ENCODE measurements around the gene PAK1. TPM values are rescaled to one million over a fixed set of nuclear protein-coding genes. Genes with fewer than 3 reads are reported as not detected.

Gene PAK1
- total and polyA plus RNA-seq, 2 donors: 26.2 to 46.6 TPM

DNA sequence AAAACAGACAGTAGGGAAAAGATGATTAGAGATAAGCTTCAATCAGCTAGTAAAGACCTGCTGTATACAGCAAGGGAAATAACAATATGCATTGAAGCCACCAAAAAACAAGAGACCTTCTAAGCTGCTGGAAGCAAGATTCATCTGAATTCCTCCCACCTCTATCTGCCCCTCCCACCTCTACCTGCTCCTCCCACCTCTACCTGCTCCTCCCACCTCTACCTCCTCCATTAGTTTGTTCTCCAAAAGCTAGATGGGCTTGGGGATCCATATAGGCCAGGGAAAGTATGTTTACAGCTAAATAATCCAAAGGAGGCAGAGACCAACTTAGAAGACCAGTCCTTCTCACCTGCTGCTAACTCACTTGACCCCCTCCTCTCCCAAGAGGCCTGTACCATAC is 33.2 kb downstream of the PAK1 start:
- H3K36me3 ChIP-seq (ENCODE audit: insufficient read depth): no peaks in the 10 kb centered on the region

DNA sequence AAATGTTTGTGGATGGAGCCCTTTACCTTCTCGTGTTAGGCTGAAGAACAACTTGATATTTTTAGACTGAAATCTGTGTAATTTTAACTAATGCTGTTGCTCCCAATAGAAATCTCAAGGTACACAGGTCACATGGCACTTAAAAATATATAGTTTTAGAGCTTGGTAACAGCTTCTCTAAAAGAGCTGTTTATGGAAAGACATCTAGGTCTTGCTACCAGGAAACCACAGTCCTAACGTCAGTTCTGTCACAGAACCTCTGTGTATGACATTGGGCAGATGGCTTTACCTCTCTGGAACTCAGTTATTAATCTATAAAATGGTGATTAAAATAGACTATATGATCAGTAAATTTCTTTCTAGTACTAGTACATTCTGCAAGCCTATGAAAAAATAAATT is 35.4 kb downstream of the PAK1 start:
- no peak overlapping the region for H3K4me3 ChIP-seq (ENCODE audit: low read depth, low read length)
- WGBS: 82% methylated on average over 2 of the region's 2 CpGs
- no peak for DNase-seq (ENCODE audit: extremely low spot score)

More for the DNA sequence above, 33.2 kb downstream of the PAK1 start:
- Histone ChIP-seq H3K4me1 (ENCODE audit: insufficient read depth) (peaks cover 1% of the 10 kb centered on the region), H3K27ac (ENCODE audit: low read depth) (no peak overlapping the region), H3K4me3 (ENCODE audit: low read depth, low read length) (no peak overlapping the region)
- DNase-seq (ENCODE audit: extremely low spot score): no peak

GRCh38 chr11:77436969-77437368 is 36.9 kb downstream of the PAK1 start:
- no peak overlapping the region for H3K27ac ChIP-seq (ENCODE audit: low read depth)
- no peak overlapping the region for H3K4me3 ChIP-seq (ENCODE audit: low read depth, low read length)
- H3K36me3 ChIP-seq (ENCODE audit: insufficient read depth): no peaks in the 10 kb centered on the region
- H3K4me1 ChIP-seq (ENCODE audit: insufficient read depth): peaks cover 1% of the 10 kb centered on the region
- WGBS: 42% methylated on average over 1 of the region's 1 CpG
- no peak for DNase-seq (ENCODE audit: extremely low spot score)

More for the DNA sequence above, 35.4 kb downstream of the PAK1 start:
- H3K4me1 ChIP-seq (ENCODE audit: insufficient read depth): peaks cover 1% of the 10 kb centered on the region
- H3K27ac ChIP-seq (ENCODE audit: low read depth): no peak overlapping the region
- H3K36me3 ChIP-seq (ENCODE audit: insufficient read depth): no peaks in the 10 kb centered on the region

GRCh38 chr11:77436506-77436905 is 37.4 kb downstream of the PAK1 start:
- 51% methylated on average over 1 of the region's 1 CpG for WGBS
- DNase-seq (ENCODE audit: extremely low spot score): no peak
- Histone ChIP-seq H3K36me3 (ENCODE audit: insufficient read depth) (no peaks in the 10 kb centered on the region), H3K4me3 (ENCODE audit: low read depth, low read length) (no peak overlapping the region), H3K4me1 (ENCODE audit: insufficient read depth) (peaks cover 1% of the 10 kb centered on the region), H3K27ac (ENCODE audit: low read depth) (no peak overlapping the region)

DNA sequence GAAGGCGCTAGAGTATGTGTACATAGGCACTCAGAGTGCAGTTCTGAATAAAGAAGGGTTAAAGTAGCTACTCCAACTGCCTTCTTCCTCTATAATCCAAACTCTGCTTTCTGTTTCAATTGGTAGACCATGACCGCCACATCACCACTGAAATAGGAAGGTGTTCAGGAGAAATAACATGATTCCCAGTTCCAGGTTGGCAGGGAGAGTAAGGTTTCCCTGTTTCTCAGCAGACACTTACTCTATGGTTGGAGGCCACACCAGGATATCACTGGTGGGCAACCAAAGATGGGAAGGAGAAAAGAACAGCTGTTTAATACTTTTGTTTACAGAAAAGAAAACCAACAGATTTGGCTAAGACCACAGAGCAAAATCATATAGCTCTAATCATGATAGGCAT is 37.9 kb downstream of the PAK1 start:
- no peak for DNase-seq (ENCODE audit: extremely low spot score)
- Histone ChIP-seq H3K27ac (ENCODE audit: low read depth) (no peak overlapping the region), H3K36me3 (ENCODE audit: insufficient read depth) (no peaks in the 10 kb centered on the region), H3K4me1 (ENCODE audit: insufficient read depth) (peaks cover 1% of the 10 kb centered on the region), H3K4me3 (ENCODE audit: low read depth, low read length) (no peak overlapping the region)
- 97% methylated on average over 2 of the region's 2 CpGs for WGBS

DNA sequence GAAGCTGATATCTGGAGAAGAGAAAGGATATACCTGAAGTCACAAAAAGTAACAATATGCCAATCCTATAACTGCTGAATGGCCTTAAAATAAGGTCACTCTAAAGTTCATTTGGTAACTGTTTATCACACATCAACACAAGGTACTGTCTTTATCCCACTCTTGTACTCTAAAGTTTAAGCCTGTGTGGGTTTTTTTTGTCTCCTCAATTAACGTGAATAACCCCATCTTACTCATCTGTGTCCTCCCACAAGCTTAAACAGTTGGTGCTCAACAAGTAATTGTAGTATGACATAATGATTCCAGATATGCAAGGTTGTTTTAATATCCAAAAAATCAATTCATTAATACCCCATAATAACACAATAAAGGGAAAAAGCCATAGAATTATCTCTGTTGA is 42.1 kb downstream of the PAK1 start:
- no peaks in the 10 kb centered on the region for H3K36me3 ChIP-seq (ENCODE audit: insufficient read depth)
- WGBS: 76% methylated on average over 1 of the region's 1 CpG
- H3K27ac ChIP-seq (ENCODE audit: low read depth): no peak overlapping the region
- no peak overlapping the region for H3K4me3 ChIP-seq (ENCODE audit: low read depth, low read length)
- DNase-seq (ENCODE audit: extremely low spot score): no peak
- H3K4me1 ChIP-seq (ENCODE audit: insufficient read depth): no peaks in the 10 kb centered on the region

DNA sequence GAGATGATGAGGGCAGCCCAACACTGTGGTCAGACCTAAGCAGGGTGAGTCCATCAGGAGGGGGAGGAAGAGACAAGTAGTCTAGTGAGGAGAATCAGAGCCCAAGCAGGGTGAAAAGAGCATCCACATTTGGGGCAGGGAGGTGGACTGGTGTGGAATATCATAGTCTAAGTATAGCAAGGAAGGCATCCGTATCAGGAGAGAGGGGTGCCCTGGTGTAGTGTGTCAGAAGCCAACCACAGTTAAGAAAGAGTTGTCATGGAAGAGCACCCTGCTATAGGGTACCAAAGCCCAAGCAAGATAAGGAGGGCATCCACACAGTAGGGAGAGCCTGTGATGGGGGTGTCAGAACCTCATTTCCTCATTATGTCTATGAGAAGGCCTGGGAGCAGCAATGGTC is 45.3 kb downstream of the PAK1 start:
- H3K36me3 ChIP-seq (ENCODE audit: insufficient read depth): no peaks in the 10 kb centered on the region
- 98% methylated on average over 1 of the region's 1 CpG for WGBS
- H3K27ac ChIP-seq (ENCODE audit: low read depth): no peak overlapping the region
- no peak overlapping the region for H3K4me3 ChIP-seq (ENCODE audit: low read depth, low read length)
- H3K4me1 ChIP-seq (ENCODE audit: insufficient read depth): no peaks in the 10 kb centered on the region
- DNase-seq (ENCODE audit: extremely low spot score): no peak

GRCh38 chr11:77425346-77425745 is 48.5 kb downstream of the PAK1 start:
- Histone ChIP-seq H3K4me3 (ENCODE audit: low read depth, low read length) (no peak overlapping the region), H3K36me3 (ENCODE audit: insufficient read depth) (no peaks in the 10 kb centered on the region), H3K4me1 (ENCODE audit: insufficient read depth) (no peaks in the 10 kb centered on the region), H3K27ac (ENCODE audit: low read depth) (no peak overlapping the region)
- no peak for DNase-seq (ENCODE audit: extremely low spot score)
- WGBS: 88% methylated on average over 4 of the region's 4 CpGs

GRCh38 chr11:77424644-77425043 is 49.2 kb downstream of the PAK1 start:
- DNase-seq (ENCODE audit: extremely low spot score): no peak
- no peaks in the 10 kb centered on the region for H3K36me3 ChIP-seq (ENCODE audit: insufficient read depth)
- no peaks in the 10 kb centered on the region for H3K4me1 ChIP-seq (ENCODE audit: insufficient read depth)
- 70% methylated on average over 3 of the region's 3 CpGs for WGBS
- no peak overlapping the region for H3K27ac ChIP-seq (ENCODE audit: low read depth)
- H3K4me3 ChIP-seq (ENCODE audit: low read depth, low read length): no peak overlapping the region

- Histone ChIP-seq H3K36me3 (ENCODE audit: insufficient read depth) (no peaks in the 10 kb centered on the region), H3K4me1 (ENCODE audit: insufficient read depth) (no peaks in the 10 kb centered on the region), H3K27ac (ENCODE audit: low read depth) (no peak overlapping the region), H3K4me3 (ENCODE audit: low read depth, low read length) (no peak overlapping the region)
- no peak for DNase-seq (ENCODE audit: extremely low spot score)
These were observed 50.3 kb downstream of the PAK1 start for GRCh38 chr11:77423624-77424023.

GRCh38 chr11:77422687-77423086 is 51.2 kb downstream of the PAK1 start:
- H3K4me3 ChIP-seq (ENCODE audit: low read depth, low read length): no peak overlapping the region
- no peaks in the 10 kb centered on the region for H3K36me3 ChIP-seq (ENCODE audit: insufficient read depth)
- no peak for DNase-seq (ENCODE audit: extremely low spot score)
- no peaks in the 10 kb centered on the region for H3K4me1 ChIP-seq (ENCODE audit: insufficient read depth)
- WGBS: 79% methylated on average over 1 of the region's 1 CpG
- H3K27ac ChIP-seq (ENCODE audit: low read depth): no peak overlapping the region

DNA sequence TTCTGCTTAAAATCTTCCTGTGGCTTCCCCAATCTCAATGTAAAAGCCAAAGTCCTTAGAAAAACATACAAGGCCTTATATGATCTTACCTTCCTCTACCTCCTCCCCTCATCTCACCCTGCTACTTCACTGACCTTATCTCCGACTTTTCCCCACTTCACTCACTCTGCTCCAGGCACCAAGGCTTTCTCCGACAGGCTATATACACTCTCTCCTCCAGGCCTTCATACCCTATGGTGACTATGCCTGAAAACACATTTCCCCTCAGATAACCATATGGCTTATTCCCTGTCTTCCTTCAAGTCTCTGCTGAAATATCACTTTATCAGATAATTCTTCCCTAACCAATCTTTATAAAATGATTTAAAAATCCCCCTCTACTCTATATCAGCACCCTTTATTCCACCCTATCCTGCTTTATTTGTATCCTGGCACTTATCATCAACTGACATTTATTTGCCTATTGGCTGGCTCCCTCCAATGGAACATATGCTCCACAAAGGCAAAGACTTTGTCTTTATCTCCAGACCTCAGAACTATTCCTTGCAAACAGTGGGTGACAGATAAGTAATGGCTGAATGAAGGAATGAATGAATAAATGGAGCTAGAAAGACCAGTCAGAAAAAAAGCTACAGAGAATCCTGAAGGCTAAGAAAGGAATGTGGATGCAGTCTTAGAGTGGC is 52.7 kb downstream of the PAK1 start:
- H3K36me3 ChIP-seq (ENCODE audit: insufficient read depth): no peaks in the 10 kb centered on the region
- no peak overlapping the region for H3K4me3 ChIP-seq (ENCODE audit: low read depth, low read length)
- no peak for DNase-seq (ENCODE audit: extremely low spot score)
- 78% methylated on average over 2 of the region's 2 CpGs for WGBS
- no peak overlapping the region for H3K27ac ChIP-seq (ENCODE audit: low read depth)
- no peaks in the 10 kb centered on the region for H3K4me1 ChIP-seq (ENCODE audit: insufficient read depth)

DNA sequence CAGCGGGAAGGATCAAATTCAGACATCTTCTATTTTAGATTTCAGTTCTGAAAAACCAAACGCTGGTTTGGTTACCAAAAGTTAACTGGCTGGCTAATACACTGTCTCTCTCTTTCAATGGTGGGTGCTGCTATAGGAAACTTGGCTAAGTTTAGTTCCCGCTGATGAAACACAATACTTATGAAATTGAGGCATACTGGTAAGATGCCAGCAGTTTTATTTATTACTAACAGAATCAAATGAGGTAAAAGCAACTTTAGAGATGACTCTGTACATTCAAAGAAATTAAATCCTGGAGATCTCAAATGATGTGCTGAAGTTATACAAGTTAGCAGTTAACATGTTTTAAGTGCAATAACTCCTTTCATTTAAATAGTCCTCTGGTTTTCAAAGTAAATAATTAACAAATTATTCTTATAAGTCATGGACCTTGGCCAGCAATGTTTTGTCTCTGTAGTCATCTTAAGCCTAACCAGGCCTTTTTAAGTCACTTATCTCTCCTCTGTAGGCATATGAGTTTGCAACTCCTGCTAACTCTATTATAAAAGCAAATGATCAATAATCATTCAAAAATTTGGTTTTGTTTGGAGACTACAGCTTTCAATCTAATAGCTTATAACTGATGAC is 54.8 kb downstream of the PAK1 start:
- 78% methylated on average over 3 of the region's 3 CpGs for WGBS
- no peak for DNase-seq (ENCODE audit: extremely low spot score)
- H3K4me1 ChIP-seq (ENCODE audit: insufficient read depth): no peaks in the 10 kb centered on the region
- H3K27ac ChIP-seq (ENCODE audit: low read depth): no peak overlapping the region
- H3K36me3 ChIP-seq (ENCODE audit: insufficient read depth): no peaks in the 10 kb centered on the region
- no peak overlapping the region for H3K4me3 ChIP-seq (ENCODE audit: low read depth, low read length)

DNA sequence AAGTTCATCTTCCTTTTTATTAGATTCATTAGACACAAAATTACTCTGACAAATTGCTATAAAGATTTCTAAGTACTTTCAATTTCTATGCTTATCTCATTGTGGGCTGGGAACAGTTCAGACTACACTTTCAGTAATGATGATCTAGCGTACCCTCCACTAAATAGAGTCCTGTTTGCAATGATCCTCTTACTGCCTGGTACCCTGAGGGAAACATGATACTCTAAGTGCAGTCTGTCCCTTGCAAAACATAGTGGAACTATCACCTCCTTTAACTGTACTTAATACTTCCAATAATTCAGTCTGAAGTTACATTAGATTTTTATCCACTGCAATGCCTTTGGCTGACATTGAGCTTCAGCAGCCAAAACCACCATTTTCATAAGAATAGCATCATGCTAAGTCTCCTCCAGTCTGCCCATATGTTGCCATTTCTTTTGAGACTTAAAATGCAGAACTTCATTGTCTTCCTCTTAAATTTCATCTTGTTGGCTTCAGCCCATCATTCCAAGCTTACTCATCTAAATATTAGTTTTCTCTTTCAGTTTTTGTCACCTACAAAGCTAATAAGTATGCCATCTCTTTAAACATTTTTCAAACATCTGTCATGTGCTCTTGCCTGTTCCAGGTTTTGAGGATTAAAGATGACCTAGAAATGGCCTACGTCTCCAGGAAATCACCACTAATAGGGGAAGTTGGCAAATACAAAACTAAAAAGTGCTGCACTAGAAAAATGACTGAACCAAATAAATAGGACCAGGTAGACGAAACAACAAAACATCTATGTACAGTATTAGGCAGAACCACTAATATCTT is 55.5 kb downstream of the PAK1 start:
- Histone ChIP-seq H3K4me1 (ENCODE audit: insufficient read depth) (no peaks in the 10 kb centered on the region), H3K4me3 (ENCODE audit: low read depth, low read length) (no peak overlapping the region), H3K36me3 (ENCODE audit: insufficient read depth) (no peaks in the 10 kb centered on the region), H3K27ac (ENCODE audit: low read depth) (no peak overlapping the region)
- no peak for DNase-seq (ENCODE audit: extremely low spot score)
- 62% methylated on average over 3 of the region's 3 CpGs for WGBS

Data from urinary bladder (tissue), 4 donors.